Mucosa of descending colon (tissue), 3 donors: ENCODE measurements around the gene TUFM. TPM values are rescaled to one million over a fixed set of nuclear protein-coding genes. Genes with fewer than 3 reads are reported as not detected.
"Not testable (repeated sequence)": the region's sequence is repeated elsewhere in the genome, so short reads cannot be mapped to it uniquely, and the experiment has no call there.

Source experiments
- ATAC-seq: fragments of 200-7000 bp; cut with Tn5 transposase; one replicate; pipeline ENCODE4 v1.9.1; 2020; ENCODE audit warnings: mild to moderate bottlenecking, moderate library complexity
- DNase-seq, 3 donors: peaks; one replicate each; pipeline ENCODE4 v3.0.0-alpha.2; 2020
- H3K36me3 ChIP-seq: fragments of 200-600 bp; one replicate; pipeline ENCODE4 v1.8.0; 2021; ENCODE audit warnings: low read depth, mild to moderate bottlenecking
- H3K4me1 ChIP-seq: fragments of 200-600 bp; one replicate; pipeline ENCODE4 v1.8.0; 2021; ENCODE audit warnings: low read depth, mild to moderate bottlenecking
- H3K4me3 ChIP-seq: fragments of 200-600 bp; one replicate; pipeline ENCODE4 v1.8.0; 2021; ENCODE audit warnings: mild to moderate bottlenecking
- H3K9me3 ChIP-seq: fragments of 200-600 bp; one replicate; pipeline ENCODE4 v1.8.0; 2021; ENCODE audit warnings: mild to moderate bottlenecking
- intact Hi-C, 2 donors: fragments of 100-400 bp; cut with DNase I in 1 of 2; cut with micrococcal nuclease in 1 of 2; formaldehyde crosslinking; loops; one replicate each; pipeline versions ENCODE4 v1.11.0 to v1.11.1; 2022; cut with DNase I, micrococcal nuclease
- total RNA-seq, 3 donors: library from RNA; stranded (reverse); fragmentation: NEBNext Ultra II Directional in 2 of 3; extraction: Animal tissue kit (Norgen Biotek cat#: 25700) in 2 of 3; gene quantifications; one replicate each; pipeline versions ENCODE4 v1.2.1 to v1.2.4, GENCODE V29; 2021 to 2023
- TF ChIP-seq, protein P1 (sequence below): fragments of 200-600 bp; IDR thresholded peaks from one replicate; pipeline ENCODE4 v1.8.0; 2022; ENCODE audit warnings: antibody characterized with exemption, mild to moderate bottlenecking
- donor health status: DM: no; HTN: no; CAD: no; lungs with moderate emphysema.
- donor health status: DM: no; HTN: no; CAD: no.
- donor health status: DM: no; HTN: yes; CAD: no.

TUFM gene
- total RNA-seq, 3 donors from 2014 or later, result 182 to 248 (median 220) TPM

DNA sequence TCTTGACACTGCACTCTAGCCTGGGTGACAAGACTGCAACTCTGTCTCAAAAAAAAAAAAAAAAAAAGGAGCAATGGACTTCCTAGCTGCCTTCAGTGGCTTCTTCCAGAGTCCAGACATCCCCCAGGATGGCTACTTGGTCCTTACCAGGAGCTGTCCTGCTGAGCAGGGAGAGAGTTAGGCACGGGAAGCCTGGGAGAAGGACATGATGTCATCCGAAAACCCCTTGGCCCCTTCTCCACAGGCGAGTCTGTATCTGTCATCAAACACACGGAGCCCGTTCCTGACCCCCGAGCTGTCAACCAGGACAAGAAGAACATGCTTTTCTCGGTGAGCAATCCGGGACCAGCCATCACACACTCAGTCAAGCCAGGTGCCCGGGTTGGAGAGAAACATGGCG lies 40.8 kb upstream of the TUFM start:
- TF ChIP-seq, protein P1, sequence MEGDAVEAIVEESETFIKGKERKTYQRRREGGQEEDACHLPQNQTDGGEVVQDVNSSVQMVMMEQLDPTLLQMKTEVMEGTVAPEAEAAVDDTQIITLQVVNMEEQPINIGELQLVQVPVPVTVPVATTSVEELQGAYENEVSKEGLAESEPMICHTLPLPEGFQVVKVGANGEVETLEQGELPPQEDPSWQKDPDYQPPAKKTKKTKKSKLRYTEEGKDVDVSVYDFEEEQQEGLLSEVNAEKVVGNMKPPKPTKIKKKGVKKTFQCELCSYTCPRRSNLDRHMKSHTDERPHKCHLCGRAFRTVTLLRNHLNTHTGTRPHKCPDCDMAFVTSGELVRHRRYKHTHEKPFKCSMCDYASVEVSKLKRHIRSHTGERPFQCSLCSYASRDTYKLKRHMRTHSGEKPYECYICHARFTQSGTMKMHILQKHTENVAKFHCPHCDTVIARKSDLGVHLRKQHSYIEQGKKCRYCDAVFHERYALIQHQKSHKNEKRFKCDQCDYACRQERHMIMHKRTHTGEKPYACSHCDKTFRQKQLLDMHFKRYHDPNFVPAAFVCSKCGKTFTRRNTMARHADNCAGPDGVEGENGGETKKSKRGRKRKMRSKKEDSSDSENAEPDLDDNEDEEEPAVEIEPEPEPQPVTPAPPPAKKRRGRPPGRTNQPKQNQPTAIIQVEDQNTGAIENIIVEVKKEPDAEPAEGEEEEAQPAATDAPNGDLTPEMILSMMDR, result no peak
- Histone ChIP-seq H3K9me3 (no peaks in the 10 kb centered on the region), H3K4me3 (no peak overlapping the region), H3K4me1 (no peaks in the 10 kb centered on the region), H3K36me3 (no peaks in the 10 kb centered on the region)
- ATAC-seq (no peak), DNase-seq (no peak)
- intact Hi-C loops, result no loop called here

GRCh38 chr16:28884045-28884444 lies 37.9 kb upstream of the TUFM start:
- TF ChIP-seq, protein P1, result no peak
- Histone ChIP-seq H3K4me1 (peaks cover 11% of the 10 kb centered on the region), H3K9me3 (no peaks in the 10 kb centered on the region), H3K4me3 (no peak overlapping the region), H3K36me3 (no peaks in the 10 kb centered on the region)
- DNase-seq (no peak), ATAC-seq (no peak)
- intact Hi-C loops, result no loop called here

DNA sequence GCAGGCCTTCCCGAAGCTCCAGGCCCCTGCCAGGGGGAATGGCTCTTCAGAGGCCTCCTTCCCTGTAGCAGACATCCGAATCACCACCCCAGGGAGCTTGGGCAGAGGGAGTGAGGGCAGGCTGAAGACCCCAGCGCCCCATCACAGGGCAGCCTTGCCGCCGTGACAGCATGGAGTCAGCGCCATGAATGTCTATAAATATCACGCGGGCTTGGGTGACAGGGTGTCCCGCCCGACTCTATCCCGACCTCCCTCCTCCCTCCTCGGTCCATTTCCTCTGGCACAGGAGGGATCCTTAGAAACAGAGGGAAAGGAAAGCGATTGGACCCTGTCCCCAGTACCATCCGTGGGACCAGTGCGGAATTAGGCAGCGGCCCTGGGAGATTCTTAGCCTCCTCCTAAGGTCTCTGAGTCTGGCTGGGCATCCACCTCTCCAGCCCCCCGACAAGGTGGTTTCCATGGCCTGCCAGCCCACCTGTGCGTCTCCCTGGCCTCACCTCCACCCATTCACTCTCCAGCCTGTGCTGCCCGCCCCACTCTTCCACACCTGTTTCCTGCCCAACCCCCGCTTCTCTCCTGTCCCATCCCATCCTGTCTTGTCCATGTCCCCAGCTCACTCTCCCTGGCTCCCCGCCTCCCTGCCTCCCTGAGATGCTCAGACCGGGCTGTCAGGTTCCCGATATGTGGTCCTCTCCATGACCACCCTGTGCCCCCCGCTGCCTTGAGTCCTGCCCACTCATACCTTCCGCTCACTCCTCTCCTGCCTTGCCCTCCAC lies 37.3 kb upstream of the TUFM start:
- H3K4me1 ChIP-seq, result peaks cover 12% of the 10 kb centered on the region
- no peaks in the 10 kb centered on the region for H3K36me3 ChIP-seq
- H3K9me3 ChIP-seq, result no peaks in the 10 kb centered on the region
- no peak for DNase-seq
- intact Hi-C loops, result no loop called here
- H3K4me3 ChIP-seq, result no peak overlapping the region
- TF ChIP-seq, protein P1, result no peak
- ATAC-seq, result no peak

GRCh38 chr16:28882551-28883160 lies 36.5 kb upstream of the TUFM start:
- DNase-seq (no peak), ATAC-seq (no peak)
- no peak overlapping the region for H3K4me3 ChIP-seq
- peaks cover 12% of the 10 kb centered on the region for H3K4me1 ChIP-seq
- H3K9me3 ChIP-seq, result no peaks in the 10 kb centered on the region
- TF ChIP-seq, protein P1, result no peak
- intact Hi-C loops, result no loop called here
- no peaks in the 10 kb centered on the region for H3K36me3 ChIP-seq

- H3K36me3 ChIP-seq, ATAC-seq, intact Hi-C loops, H3K4me3 ChIP-seq, H3K9me3 ChIP-seq, DNase-seq: not testable (repeated sequence)
- peaks cover 12% of the 10 kb centered on the region for H3K4me1 ChIP-seq
These were observed 35.4 kb upstream of the TUFM start for GRCh38 chr16:28881565-28881964.

- TF ChIP-seq, protein P1, result no peak
- H3K36me3 ChIP-seq, result no peaks in the 10 kb centered on the region
- ATAC-seq, result no peak
These were observed 34.8 kb upstream of the TUFM start for GRCh38 chr16:28880955-28881354.

More at GRCh38 chr16:28880955-28881354, 34.8 kb upstream of the TUFM start:
- DNase-seq, result no peak
- intact Hi-C loops, result no loop called here
- Histone ChIP-seq H3K4me3 (no peak overlapping the region), H3K9me3 (no peaks in the 10 kb centered on the region), H3K4me1 (peaks cover 12% of the 10 kb centered on the region)
